NAMALWA (cell line): ENCODE results near the gene GRID1.
"Not testable (repeated sequence)": the region's sequence is repeated elsewhere in the genome, so short reads cannot be mapped to it uniquely, and the experiment has no call there.

Experiments used
- DNase-seq: peaks from one replicate; pipeline ENCODE4 v3.0.0-alpha.2; 2015; ENCODE audit warnings: low spot score

The GRID1 gene

DNA sequence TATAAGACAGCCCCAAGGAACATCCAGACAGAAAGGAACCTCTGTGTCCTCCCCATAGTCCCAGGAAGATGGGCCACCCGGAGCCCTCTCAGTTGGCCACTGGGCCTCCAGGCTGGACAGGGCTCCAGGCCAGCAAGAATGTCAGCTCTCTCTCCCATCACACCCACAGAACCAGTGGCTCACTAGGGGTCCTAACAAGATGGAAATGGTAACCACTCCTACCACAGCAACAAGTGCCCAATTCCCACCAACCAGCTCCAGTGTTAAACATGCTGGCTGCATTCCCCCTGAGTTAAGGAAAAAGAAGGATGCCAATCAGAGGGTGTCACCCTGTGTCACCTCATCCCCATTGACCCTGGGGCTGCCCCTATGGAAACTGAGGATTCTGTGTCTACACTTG, 333.0 kb downstream of the GRID1 start:
- no peak for DNase-seq

DNA sequence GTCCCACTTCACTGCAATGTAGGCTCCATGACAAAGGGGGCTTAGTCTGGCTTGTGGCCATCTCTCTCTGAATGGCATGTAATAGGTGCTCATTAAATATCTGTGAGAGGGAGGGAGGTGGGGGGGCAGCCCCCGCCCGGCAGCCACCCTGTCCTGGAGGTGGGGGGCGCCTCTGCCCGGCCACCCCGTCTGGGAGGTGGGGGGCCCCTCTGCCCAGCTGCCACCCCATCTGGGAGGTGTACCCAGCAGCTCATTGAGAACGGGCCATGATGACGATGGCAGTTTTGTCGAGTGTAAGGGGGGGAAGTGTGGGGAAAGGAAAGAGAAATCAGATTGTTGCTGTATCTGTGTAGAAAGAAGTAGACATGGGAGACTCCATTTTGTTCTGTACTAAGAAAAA, 334.5 kb downstream of the GRID1 start:
- not testable (repeated sequence) for DNase-seq

DNA sequence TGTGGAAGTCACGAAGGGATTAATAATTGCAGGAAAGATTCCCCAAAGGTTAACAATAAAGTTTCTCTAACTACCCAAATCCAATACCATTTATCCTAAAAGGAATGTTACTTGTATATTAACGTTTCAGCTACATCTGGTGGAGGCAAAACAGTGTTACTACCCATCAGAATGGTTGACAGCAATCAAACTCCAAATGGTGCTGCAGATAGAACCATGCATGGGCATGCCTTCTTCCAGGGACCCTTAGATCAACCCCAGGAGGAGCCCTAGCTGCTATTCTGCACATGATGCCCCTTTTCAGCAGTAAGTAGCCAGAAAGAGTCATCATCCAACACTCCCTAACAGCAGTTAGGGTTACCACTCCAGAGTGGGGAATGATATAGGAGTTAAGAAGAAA, 336.3 kb downstream of the GRID1 start:
- DNase-seq: no peak

DNA sequence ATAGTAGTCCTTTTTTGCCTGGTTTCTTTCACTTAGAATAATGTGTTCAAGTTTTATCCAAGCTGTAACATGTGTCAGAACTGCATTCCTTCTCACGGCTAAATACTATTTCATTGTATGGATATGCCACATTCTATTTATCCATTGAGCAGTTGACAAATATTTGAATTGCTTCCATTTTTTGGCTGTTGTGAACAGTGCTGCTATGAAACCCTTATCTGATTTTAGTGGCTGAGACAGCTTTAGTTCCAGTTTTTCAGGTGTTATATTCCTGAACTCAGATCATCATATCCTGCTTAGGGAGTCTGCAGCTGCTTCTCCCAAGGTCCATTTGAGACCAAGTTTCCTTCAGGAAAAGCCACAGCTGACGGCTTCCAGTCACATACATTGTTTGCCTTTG, 339.2 kb downstream of the GRID1 start:
- no peak for DNase-seq

DNA sequence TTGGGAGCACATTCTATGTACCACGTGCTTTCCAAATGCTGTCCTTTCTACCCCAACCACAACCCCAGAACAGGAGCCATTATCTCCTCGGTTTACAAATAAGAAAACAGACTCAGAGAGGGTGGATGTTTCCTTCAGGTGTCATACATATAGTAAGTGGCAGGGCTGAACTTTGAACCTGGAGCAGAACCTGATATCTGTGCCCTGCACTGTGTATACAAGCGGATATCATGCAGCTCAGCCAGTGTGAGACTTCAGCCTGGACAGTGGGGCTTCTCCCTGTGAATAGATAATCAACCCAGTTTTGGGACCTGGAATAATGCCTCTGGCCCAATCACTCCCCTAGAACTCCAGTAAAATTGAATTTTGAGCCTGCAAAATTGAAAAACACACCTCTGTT, 341.1 kb downstream of the GRID1 start:
- no peak for DNase-seq

DNA sequence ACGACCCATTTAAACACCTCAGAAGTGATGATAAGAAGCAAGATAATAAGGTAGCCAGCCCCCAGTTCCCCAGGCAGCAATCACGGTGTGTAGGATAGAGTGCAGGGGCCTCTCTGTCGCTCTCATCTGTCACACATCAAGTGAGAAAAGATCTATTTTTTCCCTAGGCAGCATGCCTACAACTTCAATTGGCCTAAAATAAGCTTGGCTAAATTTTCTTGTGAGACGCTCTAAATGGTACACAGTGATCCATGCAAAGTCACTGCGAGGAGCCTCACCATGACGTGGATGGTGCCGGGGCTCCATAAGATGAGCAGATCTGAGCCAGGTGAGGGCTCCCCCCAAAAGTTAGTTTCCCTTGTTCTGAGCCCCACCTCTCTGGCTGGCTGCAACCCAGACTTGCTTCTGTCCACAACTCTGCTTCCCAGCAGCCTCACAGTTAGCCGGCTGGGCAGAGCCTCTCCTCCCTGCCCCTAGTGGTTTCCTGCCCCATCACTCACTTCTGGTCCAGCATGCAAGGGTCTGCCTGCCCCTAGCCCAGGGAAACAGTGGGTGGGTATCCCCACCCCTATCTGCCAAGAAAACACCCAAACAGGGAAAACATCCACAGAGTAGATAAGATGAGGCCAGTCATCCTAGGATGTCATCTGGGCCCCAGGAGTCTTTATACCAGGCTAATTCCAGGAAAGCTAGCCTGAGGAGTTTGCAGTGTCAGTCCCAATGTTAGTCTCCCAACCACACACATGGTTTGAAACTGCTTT, 342.1 kb downstream of the GRID1 start:
- DNase-seq: no peak

DNA sequence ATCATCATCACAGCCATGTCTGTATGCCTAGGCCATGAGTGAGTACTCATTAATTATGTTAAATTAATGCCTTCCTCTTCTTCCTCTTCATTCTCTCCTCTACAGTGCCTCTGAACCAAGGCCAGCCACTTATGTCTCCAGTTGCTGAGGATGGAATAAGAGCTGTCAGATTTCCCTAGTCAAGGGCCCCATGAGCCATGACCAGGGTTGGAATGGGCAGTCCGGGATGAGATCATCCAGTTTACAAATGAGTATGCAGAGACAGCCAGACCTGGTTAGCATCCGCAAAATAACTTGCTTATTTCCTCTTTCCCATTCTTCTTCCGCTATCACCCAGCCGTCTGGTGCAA, 342.7 kb downstream of the GRID1 start:
- DNase-seq: no peak

DNA sequence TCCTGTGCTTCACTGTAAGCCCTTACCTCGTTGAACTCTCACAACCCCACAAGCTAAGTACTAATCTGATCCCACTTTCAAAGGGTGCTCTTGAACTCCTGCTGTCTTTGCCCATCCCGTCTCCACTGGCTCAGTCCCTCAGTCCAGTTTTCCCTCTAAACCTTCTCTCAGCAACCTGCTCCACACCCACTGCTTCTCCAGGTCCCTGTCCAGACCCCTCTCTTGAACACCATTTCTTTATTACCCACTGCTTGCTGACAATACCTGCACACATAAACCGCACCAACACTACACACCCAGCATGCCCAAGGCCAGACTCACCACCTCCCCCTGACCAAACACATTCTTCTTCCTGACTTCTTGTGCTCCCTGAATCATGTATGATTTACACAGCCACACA, 343.3 kb downstream of the GRID1 start:
- no peak for DNase-seq

DNA sequence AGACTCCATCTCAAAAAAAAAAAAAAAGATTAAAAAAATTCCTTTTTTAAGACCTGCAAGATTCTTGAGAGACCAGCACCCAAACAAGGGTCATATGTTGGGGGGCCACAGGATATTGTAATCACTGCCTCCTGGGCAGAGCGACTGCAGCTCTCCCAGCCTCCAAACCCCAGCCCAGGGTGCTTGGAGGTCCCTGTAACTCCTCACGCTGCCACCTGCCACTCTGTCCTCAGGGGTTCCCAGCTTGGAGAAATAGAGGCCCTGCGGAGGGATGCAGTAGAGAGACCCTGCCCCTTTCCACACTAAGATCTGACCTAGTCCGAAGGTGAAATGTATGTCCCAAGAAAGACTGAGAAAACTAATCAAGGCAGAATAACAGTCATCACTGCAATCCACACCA, 343.7 kb downstream of the GRID1 start:
- no peak for DNase-seq

DNA sequence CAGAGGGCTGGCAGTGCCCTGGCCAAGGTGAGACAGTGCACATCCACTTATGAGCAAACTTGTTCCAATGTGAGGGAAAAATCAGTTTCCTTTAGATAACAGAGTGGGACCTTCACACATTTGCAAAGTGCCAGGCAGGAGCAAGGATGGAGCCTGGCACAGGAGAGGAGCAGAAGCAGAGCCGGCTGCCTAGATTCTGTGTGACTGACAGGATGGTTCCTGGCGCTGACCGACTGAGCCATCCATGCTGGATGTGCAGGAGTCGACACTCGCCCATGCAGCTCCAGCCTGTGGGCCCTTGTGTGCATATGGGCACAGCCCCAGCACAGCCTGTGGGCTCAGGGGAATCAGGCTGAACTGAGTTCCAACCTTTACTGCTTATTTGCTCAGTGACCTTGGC, 346.5 kb downstream of the GRID1 start:
- DNase-seq: no peak

DNA sequence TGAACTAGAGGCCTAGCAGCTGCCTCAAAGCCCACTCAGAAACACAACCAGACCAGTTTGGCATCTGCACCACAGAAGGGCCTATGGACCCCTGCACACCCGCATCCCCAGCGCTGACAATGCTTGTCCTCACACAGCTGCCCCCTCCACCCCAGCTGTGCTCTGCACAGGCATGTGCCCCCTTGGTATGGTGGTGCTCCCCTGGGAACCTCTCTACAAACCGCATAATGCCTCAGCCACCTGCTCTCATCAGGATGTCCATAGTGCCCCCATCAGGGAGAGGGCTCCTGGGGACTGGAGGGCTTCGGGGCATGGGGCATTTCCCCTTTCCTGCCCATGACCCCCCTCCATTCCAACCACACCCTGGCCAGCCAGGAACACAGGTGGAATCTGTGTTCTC, 347.5 kb downstream of the GRID1 start:
- DNase-seq: peak; percentile 72

DNA sequence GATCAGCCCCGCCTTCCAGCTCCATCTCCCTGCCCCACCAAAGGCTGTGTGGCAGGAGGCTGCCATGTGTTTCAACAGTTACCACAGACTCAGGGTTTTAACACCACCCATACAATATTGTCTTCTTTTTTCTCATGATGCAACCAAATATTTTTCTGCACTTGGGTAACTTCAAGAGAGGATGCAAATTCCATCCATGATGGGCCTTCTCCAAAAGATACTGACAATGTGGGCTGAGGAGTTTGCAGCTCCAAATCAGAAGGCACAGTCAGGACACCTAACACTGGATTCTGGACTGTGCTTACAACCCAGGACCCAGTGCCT, 347.9 kb downstream of the GRID1 start:
- no peak for DNase-seq

DNA sequence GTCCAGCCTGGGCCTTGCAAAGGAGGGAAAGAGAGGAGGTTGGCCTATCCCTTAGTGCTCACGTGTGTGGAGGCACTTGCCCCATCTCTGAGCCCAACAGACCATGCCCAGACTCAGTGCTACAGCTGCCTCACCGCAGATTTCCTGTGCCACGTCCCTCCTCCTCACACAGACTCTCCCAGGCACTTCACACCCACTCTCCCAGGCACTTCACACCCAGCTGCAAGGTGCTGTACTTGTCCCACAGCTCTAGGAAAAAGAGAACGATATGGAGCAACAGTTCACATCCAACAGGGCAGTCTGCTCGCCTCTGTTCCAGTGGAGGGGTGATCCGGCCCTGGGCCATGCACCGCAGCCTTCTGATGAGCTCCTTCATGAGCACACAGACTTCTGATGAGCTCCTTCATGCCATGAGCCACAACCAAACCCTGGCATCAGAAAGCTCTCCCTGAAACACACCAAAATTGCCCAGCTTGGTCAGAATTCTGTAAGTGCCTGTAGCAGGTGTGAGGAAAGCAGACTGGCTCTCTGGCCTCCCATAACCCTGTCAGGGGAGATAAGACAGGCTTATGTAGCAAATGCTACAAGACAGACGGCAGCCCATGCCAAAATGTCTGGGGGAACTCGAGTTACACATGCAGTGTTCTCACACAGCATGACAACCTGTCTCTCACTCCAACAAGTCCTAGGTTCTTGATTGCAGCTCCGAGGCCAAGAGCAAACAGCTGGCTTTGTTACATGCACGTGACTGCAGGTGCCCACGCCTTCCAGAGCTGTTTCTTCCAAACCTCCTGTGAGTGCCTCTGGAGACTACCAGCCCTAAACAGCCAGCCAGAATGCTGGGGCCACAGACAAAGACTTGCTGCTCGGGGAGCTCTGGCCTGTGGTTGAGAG, 348.5 kb downstream of the GRID1 start:
- peak; percentile 65 for DNase-seq

DNA sequence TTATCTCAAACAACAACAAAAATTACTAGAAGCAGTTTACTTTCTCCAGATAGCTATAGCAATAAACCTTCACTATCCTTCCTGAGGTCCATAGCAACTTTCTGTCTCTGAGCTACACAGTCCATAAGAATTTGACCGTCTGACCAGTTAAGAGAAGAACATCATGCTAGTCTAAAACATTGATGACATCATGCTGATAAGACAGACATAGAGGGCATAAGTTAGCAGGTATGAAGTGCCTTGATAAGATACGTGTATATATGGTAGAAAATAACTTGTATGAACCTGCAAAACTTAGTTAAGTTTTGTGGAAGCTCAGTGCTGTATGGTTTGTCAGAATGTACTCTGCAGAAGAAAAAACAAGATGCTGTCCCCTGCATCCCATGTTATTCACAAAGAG, 353.0 kb downstream of the GRID1 start:
- DNase-seq: no peak

DNA sequence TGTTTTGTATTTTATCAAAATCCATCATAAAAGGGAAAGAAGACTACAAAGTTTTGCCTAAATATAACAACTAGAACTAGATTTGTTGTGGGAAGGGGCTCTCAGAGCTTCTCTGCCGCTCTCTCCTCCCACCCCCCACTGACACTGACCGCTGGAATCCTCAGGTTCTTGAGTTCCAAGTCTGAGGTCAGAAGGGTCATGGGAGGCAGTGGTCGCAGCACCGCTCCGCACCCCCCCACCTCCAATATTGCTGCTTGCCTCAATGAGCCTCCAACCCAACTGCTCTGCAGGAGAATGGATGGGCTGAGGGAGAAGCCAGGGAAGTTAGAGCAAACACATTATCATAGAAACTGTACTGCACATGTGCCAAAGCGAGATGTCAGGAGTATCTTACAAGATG, 359.4 kb downstream of the GRID1 start:
- DNase-seq: no peak

DNA sequence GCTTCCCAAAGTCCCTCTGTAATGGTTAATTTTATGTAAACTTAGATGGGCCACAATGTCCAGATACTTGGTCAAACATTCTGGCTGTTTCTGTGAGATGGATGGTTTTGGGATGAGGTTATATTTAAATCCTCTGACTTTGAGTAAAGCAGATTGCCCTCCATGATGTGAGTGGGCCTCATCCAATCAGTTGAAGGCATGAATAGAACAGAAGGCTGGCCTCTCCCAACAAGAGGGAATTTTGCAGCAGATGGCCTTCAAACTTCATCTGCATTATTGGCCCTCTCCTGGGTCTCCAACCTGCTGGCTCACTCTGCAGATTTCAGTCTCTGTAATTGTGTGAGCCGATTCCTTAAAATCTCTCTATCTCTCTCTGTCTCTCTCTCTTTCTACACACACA, 362.3 kb downstream of the GRID1 start:
- DNase-seq: no peak

DNA sequence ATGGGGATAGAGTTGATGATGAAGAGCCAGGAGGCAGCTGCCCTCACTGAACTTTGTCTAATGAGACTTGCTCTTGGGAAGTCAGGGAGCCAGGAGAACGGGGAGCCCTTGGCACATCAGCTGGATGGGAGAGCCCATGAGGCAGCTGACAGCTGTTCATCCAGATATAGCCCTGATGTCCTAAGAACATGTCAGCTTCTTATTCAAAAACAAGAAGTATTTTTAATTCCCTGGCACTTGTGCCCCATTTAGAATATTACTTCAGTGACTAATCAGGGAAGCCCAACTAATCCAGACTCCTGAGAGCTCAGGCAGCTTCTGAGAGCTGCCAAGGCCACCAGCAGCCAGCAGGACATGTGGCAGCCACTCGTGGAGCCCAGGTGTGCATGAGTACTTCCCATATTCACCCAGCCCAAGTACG, 363.4 kb downstream of the GRID1 start:
- DNase-seq: no peak

DNA sequence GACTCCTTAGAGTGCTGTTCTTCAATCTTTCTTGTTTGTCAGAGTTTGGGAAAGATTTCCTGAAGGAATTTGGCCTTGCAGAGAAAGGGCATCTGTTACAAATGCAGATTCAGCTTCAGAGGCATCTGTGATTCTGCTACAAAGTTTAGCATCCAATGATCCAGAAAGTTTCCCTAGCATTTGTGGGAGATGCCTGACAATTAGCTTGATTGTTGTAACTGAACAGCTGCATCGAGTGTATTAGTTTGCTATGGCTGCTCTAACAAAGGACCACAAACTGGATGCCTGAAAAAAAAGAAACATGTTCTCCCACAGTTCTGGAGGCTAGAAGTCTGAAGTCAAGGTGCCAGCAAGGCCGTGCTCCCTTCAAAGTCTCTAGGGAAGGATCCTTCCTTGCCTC, 365.1 kb downstream of the GRID1 start:
- no peak for DNase-seq

DNA sequence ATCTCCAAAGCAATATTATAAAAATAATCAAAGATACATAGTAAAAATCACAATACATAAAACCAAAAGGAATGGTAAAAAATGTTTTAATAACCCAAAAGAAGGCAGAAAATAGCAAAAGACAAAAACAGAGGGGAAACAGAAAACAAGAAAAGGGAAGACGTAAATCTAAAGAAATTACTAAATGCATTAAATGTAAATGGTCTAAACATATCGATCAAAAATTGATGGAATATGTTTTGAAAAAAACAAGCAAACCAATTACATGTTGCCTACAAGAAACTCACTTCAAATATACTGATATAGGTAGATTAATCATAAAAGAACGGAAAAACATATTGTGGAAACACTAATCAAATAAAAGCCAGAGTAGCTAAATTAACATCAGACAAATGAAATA, 369.1 kb downstream of the GRID1 start:
- DNase-seq: no peak

DNA sequence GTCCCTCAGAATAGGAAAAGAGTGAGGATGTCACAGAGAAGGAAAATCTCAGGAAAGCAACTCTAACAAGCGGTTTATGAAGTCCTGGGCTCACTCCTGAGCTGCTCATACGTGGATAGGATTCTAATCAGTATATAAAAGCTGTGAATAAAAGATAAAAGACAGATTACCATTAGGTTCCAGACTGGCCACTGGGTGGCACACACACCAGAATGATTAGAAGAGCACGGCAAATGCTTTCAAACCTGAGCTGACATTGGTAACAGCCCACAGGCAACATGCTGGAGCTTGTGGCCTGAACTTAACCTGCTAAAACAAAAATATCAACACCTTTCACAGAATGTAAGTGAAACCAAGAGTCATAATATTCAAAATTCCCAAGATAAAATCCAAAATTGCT, 370.8 kb downstream of the GRID1 start:
- peak; percentile 65 for DNase-seq

DNA sequence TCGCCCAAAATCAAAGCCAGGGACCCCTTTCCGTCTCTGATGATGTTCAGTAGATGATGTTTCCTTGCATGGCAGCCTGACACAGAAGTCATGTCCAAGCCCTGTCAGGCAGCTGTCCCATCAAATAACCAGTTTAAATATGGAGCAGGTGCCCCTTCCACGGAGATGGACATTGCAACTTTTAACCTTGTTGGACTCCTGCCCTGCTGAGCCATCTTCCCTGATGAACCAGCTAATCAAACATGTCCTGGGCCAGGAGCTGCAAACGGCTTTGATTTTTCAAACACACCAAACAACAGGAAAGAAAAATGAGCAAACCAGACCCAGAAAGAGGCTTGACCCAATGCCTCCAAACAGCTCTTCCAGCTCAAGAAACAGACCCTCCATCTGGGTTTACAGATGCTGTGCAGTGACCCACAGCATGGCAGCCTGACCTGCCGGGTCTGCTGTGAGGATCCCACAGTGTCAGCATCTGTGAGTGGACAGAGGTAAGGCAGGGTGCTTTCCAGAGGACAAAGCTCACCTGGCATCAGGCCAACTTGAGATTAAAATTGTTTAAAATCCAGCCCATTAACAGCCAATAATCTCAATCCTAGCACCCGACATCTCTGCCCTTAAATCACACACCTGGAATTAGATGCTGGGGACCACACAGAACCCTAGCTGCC, 372.6 kb downstream of the GRID1 start:
- DNase-seq: no peak

DNA sequence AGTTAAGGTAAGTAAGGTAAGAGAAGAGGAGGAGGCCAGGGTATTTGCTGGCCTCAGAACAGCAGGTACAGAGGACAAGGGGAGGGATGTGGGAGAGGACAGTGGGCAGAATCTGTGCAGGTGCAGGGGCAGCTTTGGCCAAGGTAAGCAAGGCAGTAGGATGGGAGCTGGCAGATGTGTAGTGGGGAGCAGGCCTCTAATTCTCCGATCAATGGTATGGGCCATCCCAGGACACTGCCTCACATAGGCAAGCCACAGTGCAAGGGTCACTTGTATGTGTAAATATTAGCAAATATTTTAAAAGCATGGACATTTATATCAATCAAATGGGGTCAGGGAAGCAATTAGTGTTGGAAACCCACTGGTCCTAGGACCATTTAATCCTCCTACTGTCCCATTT, 373.5 kb downstream of the GRID1 start:
- no peak for DNase-seq

DNA sequence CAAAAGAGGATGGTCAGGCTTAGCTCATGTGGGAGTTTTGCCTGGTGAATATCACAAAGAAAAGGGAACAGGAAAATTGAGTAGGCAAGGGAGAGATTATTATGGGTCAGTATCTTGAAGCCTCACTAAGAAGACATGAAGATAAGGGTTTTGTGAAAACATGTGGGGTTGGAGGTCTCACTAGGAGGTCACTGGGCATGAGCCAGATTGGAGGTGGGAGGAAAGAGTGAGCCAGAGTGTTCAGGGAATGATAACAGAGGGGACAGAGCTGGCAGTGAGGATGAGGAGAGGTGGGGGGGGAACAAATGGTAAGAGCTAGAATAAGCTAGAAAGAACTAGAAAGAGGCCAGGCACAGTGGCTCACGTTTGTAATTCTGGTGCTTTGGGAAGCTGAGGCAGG, 374.3 kb downstream of the GRID1 start:
- DNase-seq: no peak
